PC-9 (cell line): ENCODE results near the gene MRPL17.
"Not testable (repeated sequence)": the region's sequence is repeated elsewhere in the genome, so short reads cannot be mapped to it uniquely, and the experiment has no call there.

ENCODE experiments used
- CTCF ChIP-seq: fragments of 200-600 bp; sonication (generic); conservative IDR thresholded peaks from 2 replicates; pipeline ENCODE4 v1.6.1; 2017; ENCODE audit warnings: mixed run types, antibody characterized with exemption, mild to moderate bottlenecking, moderate library complexity
- EZH2 ChIP-seq: fragments of 200-600 bp; sonication (generic); IDR thresholded peaks from 2 replicates; pipeline ENCODE4 v1.8.0; 2017; ENCODE audit warnings: antibody characterized with exemption, low read depth

GRCh38 chr11:6690431-6691132 is 7.4 kb upstream of the MRPL17 start:
- not testable (repeated sequence) for TF ChIP-seq CTCF, EZH2
